HCT116 (cell line): ENCODE data around the gene CCL11. TPM values are rescaled to one million over a fixed set of nuclear protein-coding genes. Genes with fewer than 3 reads are reported as not detected.

ENCODE experiments used
- ATAC-seq: fragments of 200-7000 bp; cut with Tn5 transposase; 2 replicates; pipeline ENCODE4 v1.9.1; 2020; ENCODE audit warnings: mild to moderate bottlenecking, moderate library complexity
- BruUV-seq: library from RNA; stranded (reverse); fragments of 400-500 nt; replicated peaks from 2 replicates; lab custom pipeline; 2021; lab: Mats Ljungman, UMichigan
- CTCF ChIA-PET: fragments of 300-600 bp; sonication (Branson Sonifier 250); formaldehyde crosslinking; loops from one replicate; lab custom pipeline; 2021; ENCODE audit warnings: antibody characterized with exemption; lab: Charles Lee
- POLR2A ChIA-PET: fragments of 300-600, 350-600 bp; sonication (Branson Sonifier 250); formaldehyde crosslinking; loops from one replicate; lab custom pipeline; 2021; ENCODE audit warnings: antibody characterized with exemption; lab: Charles Lee
- RAD21 ChIA-PET, 2 experiments: fragments of 300-600 bp; sonication (Branson Sonifier 250); formaldehyde crosslinking; loops; one replicate each; lab custom pipeline; 2023; ENCODE audit warnings: low total read pairs in 2 of 2; ENCODE audit not compliant: uncharacterized antibody in 2 of 2, unreplicated experiment in 2 of 2, low non-redundant PET in 1 of 2; lab: Charles Lee
- DNase-seq: peaks from one replicate; pipeline ENCODE4 v3.0.0-alpha.2; 2010; ENCODE audit warnings: low read depth, low spot score
- H2AFZ ChIP-seq: fragments of 200-600 bp; shearing (Covaris generic), sonication (generic); 2 replicates; pipeline ENCODE4 v1.6.1; 2017; ENCODE audit warnings: low read depth, mixed run types, mixed read lengths, antibody characterized with exemption, low read length; ENCODE audit not compliant: poor library complexity, severe bottlenecking
- H3K27ac ChIP-seq: 2 replicates; pipeline ENCODE4 v1.5.1; 2012; ENCODE audit warnings: low read depth, low read length
- H3K27me3 ChIP-seq: fragments of 200-600 bp; sonication (generic); 2 replicates; pipeline ENCODE4 v1.6.1; 2016; ENCODE audit warnings: mixed run types, low read length, mixed read lengths; ENCODE audit not compliant: insufficient read depth
- H3K36me3 ChIP-seq, 2 experiments: fragments of 200-500 bp in 1 of 2; fragments of 200-600 bp in 1 of 2; sonication (Bioruptor generic) in 1 of 2; sonication (generic) in 1 of 2; 2 replicates each; pipeline versions ENCODE4 v1.5.1 to v1.6.1; 2014 to 2016; ENCODE audit warnings: low read length in 2 of 2, inconsistent platforms in 1 of 2, mixed read lengths in 1 of 2, mixed run types in 1 of 2; ENCODE audit not compliant: insufficient read depth in 2 of 2, control insufficient read depth in 1 of 2
- H3K4me1 ChIP-seq, 2 experiments: fragments of 200-600 bp in 1 of 2; sonication (generic) in 1 of 2; 2 replicates each; pipeline versions ENCODE4 v1.5.1 to v1.6.1; 2012 to 2017; ENCODE audit warnings: low read length in 2 of 2, inconsistent platforms in 1 of 2, mild to moderate bottlenecking in 1 of 2, mixed read lengths in 1 of 2, mixed run types in 1 of 2, moderate library complexity in 1 of 2; ENCODE audit not compliant: insufficient read depth in 2 of 2, control insufficient read depth in 1 of 2
- H3K4me2 ChIP-seq: fragments of 200-600 bp; sonication (generic); 2 replicates; pipeline ENCODE4 v1.6.1; 2017; ENCODE audit warnings: mixed run types, low read length, mixed read lengths
- H3K4me3 ChIP-seq, 2 experiments: fragments of 200-600 bp in 1 of 2; sonication (generic) in 1 of 2; replicated peaks in 1 of 2; 2 replicates each; pipeline ENCODE4 v1.5.1; 2011 to 2016; ENCODE audit warnings: low read length in 2 of 2, control low read depth in 1 of 2, low read depth in 1 of 2, mild to moderate bottlenecking in 1 of 2, mixed read lengths in 1 of 2, mixed run types in 1 of 2
- H3K79me2 ChIP-seq: fragments of 200-600 bp; sonication (generic); 2 replicates; pipeline ENCODE4 v1.6.1; 2017; ENCODE audit warnings: mild to moderate bottlenecking, mixed run types, low read length, moderate library complexity, mixed read lengths; ENCODE audit not compliant: insufficient read depth
- H3K9ac ChIP-seq: fragments of 200-600 bp; sonication (generic); 2 replicates; pipeline ENCODE4 v1.6.1; 2016; ENCODE audit warnings: low read length, mixed read lengths
- H3K9me2 ChIP-seq: fragments of 200-600 bp; sonication (generic), shearing (Covaris generic); 2 replicates; pipeline ENCODE4 v1.6.1; 2017; ENCODE audit warnings: mixed run types, mild to moderate bottlenecking, moderate library complexity; ENCODE audit not compliant: insufficient read depth
- H3K9me3 ChIP-seq, 2 experiments: fragments of 200-500 bp in 1 of 2; fragments of 200-600 bp in 1 of 2; sonication (Bioruptor generic) in 1 of 2; sonication (generic) in 1 of 2; 2 replicates each; pipeline ENCODE4 v1.6.1; 2014 to 2017; ENCODE audit warnings: low read length in 2 of 2, mixed read lengths in 2 of 2, inconsistent platforms in 1 of 2, low read depth in 1 of 2, mild to moderate bottlenecking in 1 of 2, mixed run types in 1 of 2, moderate library complexity in 1 of 2; ENCODE audit not compliant: control insufficient read depth in 1 of 2, insufficient read depth in 1 of 2
- H4K20me1 ChIP-seq: fragments of 200-600 bp; sonication (generic), shearing (Covaris generic); 2 replicates; pipeline ENCODE4 v1.6.1; 2017; ENCODE audit warnings: mixed run types, mild to moderate bottlenecking, moderate library complexity; ENCODE audit not compliant: insufficient read depth
- CBX3 ChIP-seq: IDR thresholded peaks from 2 replicates; pipeline ENCODE4 v1.6.1; 2012; ENCODE audit warnings: low read depth
- CTCF ChIP-seq, 3 experiments: fragments of 200-600 bp in 1 of 3; sonication (generic) in 1 of 3; IDR thresholded peaks in 2 of 3; conservative IDR thresholded peaks in 1 of 3; 2 replicates each; pipeline ENCODE4 v1.5.1; 2012 to 2017; ENCODE audit warnings: low read depth in 2 of 3, low read length in 2 of 3, antibody characterized with exemption in 1 of 3, borderline replicate concordance in 1 of 3, control low read depth in 1 of 3, mild to moderate bottlenecking in 1 of 3, mixed read lengths in 1 of 3, mixed run types in 1 of 3, moderate library complexity in 1 of 3; ENCODE audit not compliant: insufficient read depth in 1 of 3
- ELF1 ChIP-seq: IDR thresholded peaks from 2 replicates; pipeline ENCODE4 v1.6.1; 2012; ENCODE audit warnings: low read depth, borderline replicate concordance
- EZH2 ChIP-seq: fragments of 200-600 bp; sonication (generic); IDR thresholded peaks from 2 replicates; pipeline ENCODE4 v1.6.1; 2017; ENCODE audit warnings: antibody characterized with exemption, mixed run types
- EZH2phosphoT487 ChIP-seq: fragments of 200-600 bp; IDR thresholded peaks from 2 replicates; pipeline ENCODE4 v1.6.1; 2018; ENCODE audit warnings: antibody characterized with exemption, borderline replicate concordance
- SIN3A ChIP-seq: IDR thresholded peaks from 2 replicates; pipeline ENCODE4 v1.6.1; 2012; ENCODE audit warnings: low read depth
- SP1 ChIP-seq: IDR thresholded peaks from 2 replicates; pipeline ENCODE4 v1.6.1; 2012; ENCODE audit warnings: low read depth
- intact Hi-C: fragments of 100-400 bp; cut with micrococcal nuclease; formaldehyde crosslinking; loops from 2 replicates; pipeline ENCODE4 v1.10.0; 2022
- total RNA-seq: library from RNA; stranded (reverse); gene quantifications from one replicate; pipeline ENCODE4 v1.2.1, GENCODE V29; 2021; ENCODE audit not compliant: unreplicated experiment
- TF ChIP-seq, protein P1 (sequence below): IDR thresholded peaks from 2 replicates; pipeline ENCODE4 v1.6.1; 2011; ENCODE audit warnings: mild to moderate bottlenecking, low read length, moderate library complexity; ENCODE audit not compliant: insufficient replicate concordance; ENCODE audit errors: extremely low read depth
- TF ChIP-seq, protein P2 (sequence below): IDR thresholded peaks from 2 replicates; pipeline ENCODE4 v1.6.1; 2012

CCL11 gene
- total RNA-seq, 1 experiment from 2014 or later, result not detected

- intact Hi-C loops, result no loop called here
- Histone ChIP-seq H3K9ac (no peak overlapping the region), H3K4me2 (no peak overlapping the region), H3K4me1 (no peaks in the 10 kb centered on the region), H3K27ac (no peak overlapping the region), H2AFZ (no peak overlapping the region), H3K79me2 (no peaks in the 10 kb centered on the region), H3K9me3 (no peaks in the 10 kb centered on the region), H3K9me2 (no peaks in the 10 kb centered on the region), H3K36me3 (no peaks in the 10 kb centered on the region), H3K27me3 (no peaks in the 10 kb centered on the region), H3K4me3 (no peak overlapping the region), H4K20me1 (no peaks in the 10 kb centered on the region)
- TF ChIP-seq, protein P1, sequence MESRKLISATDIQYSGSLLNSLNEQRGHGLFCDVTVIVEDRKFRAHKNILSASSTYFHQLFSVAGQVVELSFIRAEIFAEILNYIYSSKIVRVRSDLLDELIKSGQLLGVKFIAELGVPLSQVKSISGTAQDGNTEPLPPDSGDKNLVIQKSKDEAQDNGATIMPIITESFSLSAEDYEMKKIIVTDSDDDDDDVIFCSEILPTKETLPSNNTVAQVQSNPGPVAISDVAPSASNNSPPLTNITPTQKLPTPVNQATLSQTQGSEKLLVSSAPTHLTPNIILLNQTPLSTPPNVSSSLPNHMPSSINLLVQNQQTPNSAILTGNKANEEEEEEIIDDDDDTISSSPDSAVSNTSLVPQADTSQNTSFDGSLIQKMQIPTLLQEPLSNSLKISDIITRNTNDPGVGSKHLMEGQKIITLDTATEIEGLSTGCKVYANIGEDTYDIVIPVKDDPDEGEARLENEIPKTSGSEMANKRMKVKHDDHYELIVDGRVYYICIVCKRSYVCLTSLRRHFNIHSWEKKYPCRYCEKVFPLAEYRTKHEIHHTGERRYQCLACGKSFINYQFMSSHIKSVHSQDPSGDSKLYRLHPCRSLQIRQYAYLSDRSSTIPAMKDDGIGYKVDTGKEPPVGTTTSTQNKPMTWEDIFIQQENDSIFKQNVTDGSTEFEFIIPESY, result no peak
- no peak for TF ChIP-seq SP1
- TF ChIP-seq SIN3A, result no peak
- TF ChIP-seq EZH2phosphoT487, result no peak
- ChIA-PET POLR2A (no interaction called here), RAD21 (no interaction called here), CTCF (no interaction called here)
- BruUV-seq, result no TSS peak
- DNase-seq (no peak), ATAC-seq (no peak)
Measured at GRCh38 chr17:34261568-34262337, 23.8 kb upstream of the CCL11 start.

DNA sequence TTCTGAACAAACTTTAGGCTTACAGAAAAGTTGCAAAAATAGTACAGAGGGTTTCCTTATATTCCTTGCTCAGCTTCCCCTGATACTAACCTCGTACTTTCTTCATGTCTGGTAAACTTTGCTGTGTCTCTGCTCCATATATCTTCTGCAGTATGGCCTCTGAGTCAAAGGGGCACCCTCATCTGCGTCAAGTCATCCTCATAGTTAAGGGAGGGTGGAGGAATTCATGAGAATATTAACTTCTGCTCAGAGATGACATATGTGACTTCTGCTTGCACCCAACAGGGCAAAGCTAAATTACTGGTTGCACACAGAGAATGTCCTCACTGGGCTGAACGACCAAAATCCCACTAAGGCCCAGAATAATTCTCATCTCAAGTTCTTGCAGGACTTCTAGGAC lies 19.8 kb upstream of the CCL11 start:
- intact Hi-C loops, result no loop called here
- ChIA-PET POLR2A (no interaction called here), CTCF (no interaction called here), RAD21 (no interaction called here)
- H3K4me3 ChIP-seq, result no peak overlapping the region
- H4K20me1 ChIP-seq, result no peaks in the 10 kb centered on the region
- H3K27ac ChIP-seq, result no peak overlapping the region
- BruUV-seq, result no TSS peak
- ATAC-seq, result no peak
- TF ChIP-seq SIN3A, result no peak
- no peak for TF ChIP-seq EZH2
- TF ChIP-seq, protein P2, sequence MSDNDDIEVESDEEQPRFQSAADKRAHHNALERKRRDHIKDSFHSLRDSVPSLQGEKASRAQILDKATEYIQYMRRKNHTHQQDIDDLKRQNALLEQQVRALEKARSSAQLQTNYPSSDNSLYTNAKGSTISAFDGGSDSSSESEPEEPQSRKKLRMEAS, result no peak
- no peak for TF ChIP-seq CTCF (IDR thresholded peaks at IDR 0.05 in 2 of 3, conservative IDR thresholded peaks at IDR 0.05 in 1 of 3; ENCODE audit: borderline replicate concordance in 1 of 3, insufficient read depth in 1 of 3, low read depth in 2 of 3, low read length in 2 of 3)
- no peak for TF ChIP-seq CBX3
- TF ChIP-seq ELF1, result no peak
- no peaks in the 10 kb centered on the region for H3K79me2 ChIP-seq
- no peak for DNase-seq
- no peaks in the 10 kb centered on the region for H3K36me3 ChIP-seq
- no peaks in the 10 kb centered on the region for H3K9me2 ChIP-seq
- no peak overlapping the region for H3K9ac ChIP-seq
- no peak overlapping the region for H3K4me2 ChIP-seq
- H3K27me3 ChIP-seq, result no peaks in the 10 kb centered on the region
- no peaks in the 10 kb centered on the region for H3K9me3 ChIP-seq
- H3K4me1 ChIP-seq, result no peaks in the 10 kb centered on the region
- no peak overlapping the region for H2AFZ ChIP-seq
